Keratinocyte (primary cell): ENCODE measurements around the gene ERGIC1. TPM values are rescaled to one million over a fixed set of nuclear protein-coding genes. Genes with fewer than 3 reads are reported as not detected.
"Not testable (repeated sequence)": the region's sequence is repeated elsewhere in the genome, so short reads cannot be mapped to it uniquely, and the experiment has no call there.

Source experiments
- DNase-seq: peaks from one replicate; pipeline ENCODE4 v3.0.0-alpha.2; 2011; ENCODE audit warnings: low read depth, missing footprints, low spot score
- FAIRE-seq: peaks from 2 replicates; lab custom pipeline; 2011; peaks lifted over from hg19 to GRCh38; lab: Jason Lieb, UNC
- H2AFZ ChIP-seq: 2 replicates; pipeline ENCODE4 v1.6.0; 2012; ENCODE audit warnings: low read length, control low read depth, inconsistent platforms; ENCODE audit not compliant: control insufficient read depth
- H3K27ac ChIP-seq: 2 replicates; pipeline ENCODE4 v1.5.1; 2011; ENCODE audit warnings: low read length; ENCODE audit not compliant: control insufficient read depth, insufficient read depth
- H3K27me3 ChIP-seq: 3 replicates; pipeline ENCODE4 v1.6.0; 2011; ENCODE audit warnings: low read length; ENCODE audit not compliant: control insufficient read depth, insufficient read depth; ENCODE audit errors: extremely low read depth
- H3K36me3 ChIP-seq, 2 experiments: 2 replicates in 1 of 2; 3 replicates in 1 of 2; pipeline ENCODE4 v1.5.1; 2011; ENCODE audit warnings: low read length in 2 of 2, mild to moderate bottlenecking in 1 of 2; ENCODE audit not compliant: control insufficient read depth in 2 of 2, insufficient read depth in 2 of 2; ENCODE audit errors: extremely low read depth in 1 of 2
- H3K4me1 ChIP-seq: 3 replicates; pipeline ENCODE4 v1.5.1; 2011; ENCODE audit warnings: low read length; ENCODE audit not compliant: control insufficient read depth, insufficient read depth; ENCODE audit errors: extremely low read depth
- H3K4me2 ChIP-seq: 3 replicates; pipeline ENCODE4 v1.6.0; 2011; ENCODE audit warnings: low read depth, low read length; ENCODE audit not compliant: control insufficient read depth, insufficient read depth; ENCODE audit errors: extremely low read depth
- H3K4me3 ChIP-seq, 3 experiments: fragments of 200-600 bp in 1 of 3; sonication (generic) in 1 of 3; 2 replicates in 2 of 3; 3 replicates in 1 of 3; pipeline ENCODE4 v1.5.1; 2011 to 2016; ENCODE audit warnings: low read length in 3 of 3, mild to moderate bottlenecking in 3 of 3, control low read depth in 2 of 3, inconsistent platforms in 1 of 3, low read depth in 1 of 3, mixed read lengths in 1 of 3, mixed run types in 1 of 3, moderate library complexity in 1 of 3; ENCODE audit not compliant: control insufficient read depth in 2 of 3, insufficient read depth in 2 of 3; ENCODE audit errors: extremely low read depth in 1 of 3
- H3K79me2 ChIP-seq: 2 replicates; pipeline ENCODE4 v1.6.0; 2012; ENCODE audit warnings: low read length; ENCODE audit not compliant: control insufficient read depth, insufficient read depth
- H3K9ac ChIP-seq: 3 replicates; pipeline ENCODE4 v1.6.0; 2011; ENCODE audit warnings: low read length; ENCODE audit not compliant: control insufficient read depth, insufficient read depth; ENCODE audit errors: extremely low read depth
- H3K9me1 ChIP-seq: 3 replicates; pipeline ENCODE4 v1.6.0; 2011; ENCODE audit warnings: low read length; ENCODE audit not compliant: control insufficient read depth, insufficient read depth; ENCODE audit errors: extremely low read depth
- H3K9me3 ChIP-seq: 2 replicates; pipeline ENCODE4 v1.5.1; 2012; ENCODE audit warnings: low read depth, low read length; ENCODE audit not compliant: control insufficient read depth
- H4K20me1 ChIP-seq: 3 replicates; pipeline ENCODE4 v1.6.0; 2011; ENCODE audit warnings: low read length; ENCODE audit not compliant: control insufficient read depth, insufficient read depth; ENCODE audit errors: extremely low read depth
- CTCF ChIP-seq, 3 experiments: IDR thresholded peaks in 1 of 3; conservative IDR thresholded peaks in 1 of 3; optimal IDR thresholded peaks in 1 of 3; 2 replicates in 2 of 3; 3 replicates in 1 of 3; pipeline versions ENCODE3 to v1.5.1; 2011; ENCODE audit warnings: low read length in 3 of 3, mild to moderate bottlenecking in 3 of 3, moderate library complexity in 2 of 3, control low read depth in 1 of 3, inconsistent platforms in 1 of 3; ENCODE audit not compliant: insufficient read depth in 2 of 3; ENCODE audit errors: extremely low read depth in 1 of 3
- EZH2 ChIP-seq: IDR thresholded peaks from one replicate; pipeline ENCODE4 v1.6.1; 2012; ENCODE audit warnings: inconsistent platforms, mild to moderate bottlenecking, low read length, moderate library complexity
- dilution Hi-C: fragments of 300-500 bp; cut with MboI; formaldehyde crosslinking; loops from one replicate; pipeline ENCODE4 v1.7.0; 2020; ENCODE audit warnings: low sequenced_read_pairs; ENCODE audit not compliant: extremely low pct_ligation_motif_present
- polyA plus RNA-seq, 5 experiments: library from polyadenylated mRNA; depleted of rRNA in 3 of 5; stranded (reverse) in 3 of 5; stranded (forward) in 1 of 5; unstranded in 1 of 5; fragments of >200 nt; gene quantifications; 1 replicate in 1 of 5; 2 replicates in 3 of 5; 3 replicates in 1 of 5; pipeline versions ENCODE4 v1.2.1 to v1.2.3, GENCODE V29; 2011 to 2012; ENCODE audit warnings: missing spikeins in 2 of 5, low read depth in 1 of 5, low replicate concordance in 1 of 5

The ERGIC1 gene
- polyA plus RNA-seq, 1 donor (not counting 4 experiments of a cell fraction or from before 2014, with no cell fraction given): 93.4 TPM

GRCh38 chr5:172861461-172861860 lies 27.4 kb downstream of the ERGIC1 start:
- Histone ChIP-seq H3K27ac (no peak overlapping the region), H3K9ac (no peak overlapping the region), H4K20me1 (peaks cover 2% of the 10 kb centered on the region), H3K9me3 (no peaks in the 10 kb centered on the region), H3K4me2 (no peak overlapping the region), H3K36me3 (peaks cover 1 to 11% of the 10 kb centered on the region in 2 experiments), H3K4me3 (no peak overlapping the region), H2AFZ (no peak overlapping the region), H3K9me1 (no peaks in the 10 kb centered on the region), H3K79me2 (peaks cover 14% of the 10 kb centered on the region), H3K4me1 (peaks cover 21% of the 10 kb centered on the region), H3K27me3 (no peaks in the 10 kb centered on the region)
- dilution Hi-C loops: no loop called here
- TF ChIP-seq EZH2: no peak
- no peak for TF ChIP-seq CTCF (optimal IDR thresholded peaks at IDR 0.05 in 1 of 3, IDR thresholded peaks at IDR 0.05 in 1 of 3, conservative IDR thresholded peaks at IDR 0.05 in 1 of 3; ENCODE audit: extremely low read depth in 1 of 3, insufficient read depth in 2 of 3, low read length in 3 of 3)
- FAIRE-seq (no peak), DNase-seq (no peak)

- H3K27ac ChIP-seq: no peak overlapping the region
- H3K36me3 ChIP-seq: peaks cover 2 to 11% of the 10 kb centered on the region in 2 experiments
- H3K4me2 ChIP-seq: no peak overlapping the region
- no peaks in the 10 kb centered on the region for H3K9me3 ChIP-seq
- dilution Hi-C loops: no loop called here
- no peak overlapping the region for H3K4me3 ChIP-seq
- no peak overlapping the region for H3K9ac ChIP-seq
- DNase-seq (no peak), FAIRE-seq (no peak)
- H3K4me1 ChIP-seq: peaks cover 21% of the 10 kb centered on the region
- no peak for TF ChIP-seq EZH2
- no peak for TF ChIP-seq CTCF (optimal IDR thresholded peaks at IDR 0.05 in 1 of 3, IDR thresholded peaks at IDR 0.05 in 1 of 3, conservative IDR thresholded peaks at IDR 0.05 in 1 of 3; ENCODE audit: extremely low read depth in 1 of 3, insufficient read depth in 2 of 3, low read length in 3 of 3)
- H3K79me2 ChIP-seq: peaks cover 14% of the 10 kb centered on the region
- peaks cover 2% of the 10 kb centered on the region for H4K20me1 ChIP-seq
- H3K27me3 ChIP-seq: no peaks in the 10 kb centered on the region
- no peaks in the 10 kb centered on the region for H3K9me1 ChIP-seq
- no peak overlapping the region for H2AFZ ChIP-seq
Measured at GRCh38 chr5:172862165-172862801, 28.2 kb downstream of the ERGIC1 start.

GRCh38 chr5:172864171-172864570 lies 30.1 kb downstream of the ERGIC1 start:
- H3K4me3 ChIP-seq, FAIRE-seq, H3K9me3 ChIP-seq, H4K20me1 ChIP-seq, H2AFZ ChIP-seq, dilution Hi-C loops, H3K79me2 ChIP-seq, H3K27ac ChIP-seq, H3K9me1 ChIP-seq, H3K27me3 ChIP-seq, DNase-seq, H3K4me2 ChIP-seq, H3K36me3 ChIP-seq, H3K9ac ChIP-seq: not testable (repeated sequence)
- peaks cover 34% of the 10 kb centered on the region for H3K4me1 ChIP-seq
